ENCODE results near the gene ZNF579.

DNA sequence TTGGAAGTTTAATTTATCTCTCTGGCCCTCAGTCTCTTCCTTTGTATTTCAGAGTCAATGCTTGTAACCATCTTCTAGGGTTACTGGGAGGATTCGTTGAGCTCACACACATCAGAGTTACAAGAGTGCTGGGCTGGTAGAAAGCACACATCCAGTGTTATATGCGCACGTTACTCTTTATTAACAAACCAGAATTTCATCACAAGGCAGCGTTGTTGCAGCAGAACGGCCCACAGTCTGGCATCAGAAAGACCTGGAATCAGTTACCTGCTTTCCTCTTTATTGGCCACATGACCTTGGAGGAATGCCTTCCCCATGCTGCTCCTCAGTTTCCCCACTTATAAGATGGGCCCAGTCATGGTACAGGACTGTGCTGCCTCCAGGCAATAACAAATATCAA, 28.7 kb upstream of the ZNF579 start:
- no peak for TF ChIP-seq ISL1 (CRISPR knock-in tag; IDR thresholded peaks at IDR 0.05)
- TF ChIP-seq CSDC2 (CRISPR knock-in tag; IDR thresholded peaks at IDR 0.05), result no peak
- TF ChIP-seq BACH2 (CRISPR knock-in tag; IDR thresholded peaks at IDR 0.05; ENCODE audit: borderline replicate concordance), result no peak
- TF ChIP-seq, protein P1, sequence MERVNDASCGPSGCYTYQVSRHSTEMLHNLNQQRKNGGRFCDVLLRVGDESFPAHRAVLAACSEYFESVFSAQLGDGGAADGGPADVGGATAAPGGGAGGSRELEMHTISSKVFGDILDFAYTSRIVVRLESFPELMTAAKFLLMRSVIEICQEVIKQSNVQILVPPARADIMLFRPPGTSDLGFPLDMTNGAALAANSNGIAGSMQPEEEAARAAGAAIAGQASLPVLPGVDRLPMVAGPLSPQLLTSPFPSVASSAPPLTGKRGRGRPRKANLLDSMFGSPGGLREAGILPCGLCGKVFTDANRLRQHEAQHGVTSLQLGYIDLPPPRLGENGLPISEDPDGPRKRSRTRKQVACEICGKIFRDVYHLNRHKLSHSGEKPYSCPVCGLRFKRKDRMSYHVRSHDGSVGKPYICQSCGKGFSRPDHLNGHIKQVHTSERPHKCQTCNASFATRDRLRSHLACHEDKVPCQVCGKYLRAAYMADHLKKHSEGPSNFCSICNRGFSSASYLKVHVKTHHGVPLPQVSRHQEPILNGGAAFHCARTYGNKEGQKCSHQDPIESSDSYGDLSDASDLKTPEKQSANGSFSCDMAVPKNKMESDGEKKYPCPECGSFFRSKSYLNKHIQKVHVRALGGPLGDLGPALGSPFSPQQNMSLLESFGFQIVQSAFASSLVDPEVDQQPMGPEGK (CRISPR knock-in tag; IDR thresholded peaks at IDR 0.05; ENCODE audit: borderline replicate concordance), result no peak
- no peak for TF ChIP-seq ZFP30 (CRISPR knock-in tag; IDR thresholded peaks at IDR 0.05)
- TF ChIP-seq, protein P2, sequence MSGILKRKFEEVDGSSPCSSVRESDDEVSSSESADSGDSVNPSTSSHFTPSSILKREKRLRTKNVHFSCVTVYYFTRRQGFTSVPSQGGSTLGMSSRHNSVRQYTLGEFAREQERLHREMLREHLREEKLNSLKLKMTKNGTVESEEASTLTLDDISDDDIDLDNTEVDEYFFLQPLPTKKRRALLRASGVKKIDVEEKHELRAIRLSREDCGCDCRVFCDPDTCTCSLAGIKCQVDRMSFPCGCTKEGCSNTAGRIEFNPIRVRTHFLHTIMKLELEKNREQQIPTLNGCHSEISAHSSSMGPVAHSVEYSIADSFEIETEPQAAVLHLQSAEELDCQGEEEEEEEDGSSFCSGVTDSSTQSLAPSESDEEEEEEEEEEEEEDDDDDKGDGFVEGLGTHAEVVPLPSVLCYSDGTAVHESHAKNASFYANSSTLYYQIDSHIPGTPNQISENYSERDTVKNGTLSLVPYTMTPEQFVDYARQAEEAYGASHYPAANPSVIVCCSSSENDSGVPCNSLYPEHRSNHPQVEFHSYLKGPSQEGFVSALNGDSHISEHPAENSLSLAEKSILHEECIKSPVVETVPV (CRISPR knock-in tag; IDR thresholded peaks at IDR 0.05), result no peak

All from SK-N-SH treated with all-trans-retinoic acid at 6 μM for 48 hours (cell line).